Calu3 (cell line): Measurements from ENCODE around the gene KAZN. TPM values are rescaled to one million over a fixed set of nuclear protein-coding genes. Genes with fewer than 3 reads are reported as not detected.

Experiments used
- BruUV-seq: library from RNA; stranded (reverse); fragments of 400-500 nt; replicated peaks from 2 replicates; lab custom pipeline; 2021; lab: Mats Ljungman, UMichigan
- CTCF ChIA-PET: fragments of 300-600 bp; sonication (Branson Sonifier 250); formaldehyde crosslinking; loops from one replicate; lab custom pipeline; 2022; ENCODE audit warnings: antibody characterized with exemption; lab: Charles Lee
- DNase-seq: peaks from one replicate; pipeline ENCODE4 v3.0.0; 2022
- H3K27ac Mint-ChIP-seq: one replicate; pipeline ENCODE4 v1.8.0; 2022; ENCODE audit warnings: mixed read lengths; ENCODE audit not compliant: unreplicated experiment
- H3K27me3 Mint-ChIP-seq: one replicate; pipeline ENCODE4 v1.8.0; 2022; ENCODE audit warnings: mixed read lengths; ENCODE audit not compliant: unreplicated experiment
- H3K36me3 Mint-ChIP-seq: one replicate; pipeline ENCODE4 v1.8.0; 2022; ENCODE audit warnings: mild to moderate bottlenecking, moderate library complexity, mixed read lengths; ENCODE audit not compliant: insufficient read depth, unreplicated experiment
- H3K4me1 Mint-ChIP-seq: one replicate; pipeline ENCODE4 v1.8.0; 2022; ENCODE audit warnings: mild to moderate bottlenecking, low read depth, mixed read lengths; ENCODE audit not compliant: unreplicated experiment
- H3K4me3 Mint-ChIP-seq: one replicate; pipeline ENCODE4 v1.8.0; 2022; ENCODE audit warnings: mild to moderate bottlenecking, low read depth, moderate library complexity, mixed read lengths; ENCODE audit not compliant: unreplicated experiment
- H3K9me3 Mint-ChIP-seq: one replicate; pipeline ENCODE4 v1.8.0; 2022; ENCODE audit warnings: low read depth, mixed read lengths; ENCODE audit not compliant: unreplicated experiment
- intact Hi-C: fragments of 100-400 bp; cut with micrococcal nuclease; formaldehyde crosslinking; loops from one replicate; pipeline ENCODE4 v1.10.0; 2022; ENCODE audit not compliant: unreplicated experiment
- total RNA-seq: library from RNA; stranded (reverse); gene quantifications from 2 replicates; pipeline ENCODE4 v1.2.3, GENCODE V29; 2022
- TF ChIP-seq, protein P1 (sequence below): fragments of 200-600 bp; IDR thresholded peaks from one replicate; pipeline ENCODE4 v1.8.0; 2022; ENCODE audit warnings: antibody characterized with exemption; ENCODE audit not compliant: unreplicated experiment

The KAZN gene
- total RNA-seq, 1 experiment from 2014 or later = 3.6 TPM

DNA sequence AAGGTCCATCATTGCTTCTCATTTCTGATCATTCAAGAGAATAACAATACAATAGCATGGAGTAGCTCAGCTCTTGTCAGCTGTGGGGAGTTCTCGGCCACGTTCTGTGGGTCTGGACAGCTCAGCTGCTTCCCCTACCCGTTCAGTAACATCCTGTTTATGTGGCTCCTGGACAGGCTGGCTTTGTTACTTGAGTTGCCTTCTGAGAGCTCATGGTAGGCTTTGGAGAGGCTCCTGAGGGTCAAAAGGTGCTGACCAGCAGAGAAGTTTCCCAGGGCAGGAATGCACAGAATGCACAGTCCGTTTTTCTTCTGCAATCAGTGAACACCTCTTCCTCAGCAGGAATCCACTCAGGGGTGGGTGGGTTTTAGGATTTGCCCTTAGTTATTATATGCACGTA lies 36.0 kb downstream of the KAZN start:
- TF ChIP-seq, protein P1, sequence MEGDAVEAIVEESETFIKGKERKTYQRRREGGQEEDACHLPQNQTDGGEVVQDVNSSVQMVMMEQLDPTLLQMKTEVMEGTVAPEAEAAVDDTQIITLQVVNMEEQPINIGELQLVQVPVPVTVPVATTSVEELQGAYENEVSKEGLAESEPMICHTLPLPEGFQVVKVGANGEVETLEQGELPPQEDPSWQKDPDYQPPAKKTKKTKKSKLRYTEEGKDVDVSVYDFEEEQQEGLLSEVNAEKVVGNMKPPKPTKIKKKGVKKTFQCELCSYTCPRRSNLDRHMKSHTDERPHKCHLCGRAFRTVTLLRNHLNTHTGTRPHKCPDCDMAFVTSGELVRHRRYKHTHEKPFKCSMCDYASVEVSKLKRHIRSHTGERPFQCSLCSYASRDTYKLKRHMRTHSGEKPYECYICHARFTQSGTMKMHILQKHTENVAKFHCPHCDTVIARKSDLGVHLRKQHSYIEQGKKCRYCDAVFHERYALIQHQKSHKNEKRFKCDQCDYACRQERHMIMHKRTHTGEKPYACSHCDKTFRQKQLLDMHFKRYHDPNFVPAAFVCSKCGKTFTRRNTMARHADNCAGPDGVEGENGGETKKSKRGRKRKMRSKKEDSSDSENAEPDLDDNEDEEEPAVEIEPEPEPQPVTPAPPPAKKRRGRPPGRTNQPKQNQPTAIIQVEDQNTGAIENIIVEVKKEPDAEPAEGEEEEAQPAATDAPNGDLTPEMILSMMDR = no peak
- no peak overlapping the region for H3K27ac Mint-ChIP-seq
- H3K36me3 Mint-ChIP-seq = no peaks in the 10 kb centered on the region
- no peaks in the 10 kb centered on the region for H3K9me3 Mint-ChIP-seq
- H3K4me1 Mint-ChIP-seq = no peaks in the 10 kb centered on the region
- CTCF ChIA-PET = no interaction called here
- DNase-seq = no peak
- H3K27me3 Mint-ChIP-seq = no peaks in the 10 kb centered on the region
- no peak overlapping the region for H3K4me3 Mint-ChIP-seq
- no TSS peak for BruUV-seq
- intact Hi-C loops = no loop called here

DNA sequence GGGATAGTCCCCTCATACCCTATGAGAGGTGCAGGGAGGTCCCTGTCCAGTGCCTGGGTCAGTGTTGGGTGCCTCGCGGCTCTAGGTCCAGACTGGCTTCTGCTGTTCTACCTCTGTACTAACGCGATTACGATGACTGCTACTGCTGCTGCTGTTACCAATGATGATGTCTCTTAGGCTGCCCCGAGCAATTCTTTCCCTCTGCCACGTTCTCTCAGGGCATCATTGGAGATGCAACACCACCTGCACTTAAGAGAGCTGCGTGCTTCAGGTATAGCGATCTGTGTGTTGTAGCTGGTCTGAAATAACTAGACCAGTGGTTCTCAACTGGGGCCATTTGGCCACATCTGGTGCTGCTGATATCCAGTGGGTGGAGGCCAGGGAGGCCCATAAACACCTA lies 36.9 kb downstream of the KAZN start:
- no peaks in the 10 kb centered on the region for H3K36me3 Mint-ChIP-seq
- DNase-seq = no peak
- CTCF ChIA-PET = no interaction called here
- no peak overlapping the region for H3K4me3 Mint-ChIP-seq
- H3K4me1 Mint-ChIP-seq = no peaks in the 10 kb centered on the region
- H3K27me3 Mint-ChIP-seq = no peaks in the 10 kb centered on the region
- intact Hi-C loops = no loop called here
- no peak overlapping the region for H3K27ac Mint-ChIP-seq
- TF ChIP-seq, protein P1 = no peak
- no peaks in the 10 kb centered on the region for H3K9me3 Mint-ChIP-seq
- no TSS peak for BruUV-seq

DNA sequence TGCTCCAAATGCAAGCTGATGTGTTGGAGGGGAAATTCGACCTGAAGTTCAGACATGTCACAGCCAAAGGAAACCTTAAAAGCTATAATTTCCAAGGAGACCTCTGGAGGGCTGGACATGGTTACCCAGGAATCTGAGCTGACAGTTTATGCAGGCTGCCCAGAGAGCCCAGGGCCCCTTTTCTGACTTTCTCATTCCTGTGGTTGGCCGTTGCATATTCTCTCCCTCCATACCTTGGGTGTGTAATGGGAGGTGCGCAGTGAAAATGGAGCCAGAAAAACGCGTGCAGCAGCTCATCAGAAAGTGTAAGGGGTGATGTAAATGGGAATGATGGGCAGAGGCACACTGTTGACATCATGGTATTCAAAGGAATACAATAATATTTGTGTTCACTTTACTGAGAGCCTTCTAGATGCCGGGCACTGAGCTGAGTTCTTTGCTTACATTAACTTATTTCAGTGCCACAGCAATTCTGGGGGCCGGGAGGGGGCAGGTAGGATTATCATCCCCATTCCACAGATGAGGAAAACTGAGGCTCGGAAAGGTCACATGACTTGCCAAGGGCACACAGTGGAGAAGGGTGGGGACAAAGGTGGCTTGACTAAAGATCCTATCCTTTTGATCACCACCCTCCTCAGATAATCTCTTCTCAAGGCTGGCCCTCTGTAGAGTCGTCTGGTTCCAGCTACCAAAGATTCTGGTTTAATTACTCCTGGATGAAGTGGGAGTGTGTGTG lies 38.6 kb downstream of the KAZN start:
- Mint-ChIP-seq H3K4me3 (no peak overlapping the region), H3K9me3 (peaks cover 3% of the 10 kb centered on the region), H3K4me1 (no peaks in the 10 kb centered on the region), H3K36me3 (no peaks in the 10 kb centered on the region), H3K27ac (no peak overlapping the region), H3K27me3 (no peaks in the 10 kb centered on the region)
- intact Hi-C loops = no loop called here
- no peak for DNase-seq
- CTCF ChIA-PET = no interaction called here
- no TSS peak for BruUV-seq
- TF ChIP-seq, protein P1 = no peak

DNA sequence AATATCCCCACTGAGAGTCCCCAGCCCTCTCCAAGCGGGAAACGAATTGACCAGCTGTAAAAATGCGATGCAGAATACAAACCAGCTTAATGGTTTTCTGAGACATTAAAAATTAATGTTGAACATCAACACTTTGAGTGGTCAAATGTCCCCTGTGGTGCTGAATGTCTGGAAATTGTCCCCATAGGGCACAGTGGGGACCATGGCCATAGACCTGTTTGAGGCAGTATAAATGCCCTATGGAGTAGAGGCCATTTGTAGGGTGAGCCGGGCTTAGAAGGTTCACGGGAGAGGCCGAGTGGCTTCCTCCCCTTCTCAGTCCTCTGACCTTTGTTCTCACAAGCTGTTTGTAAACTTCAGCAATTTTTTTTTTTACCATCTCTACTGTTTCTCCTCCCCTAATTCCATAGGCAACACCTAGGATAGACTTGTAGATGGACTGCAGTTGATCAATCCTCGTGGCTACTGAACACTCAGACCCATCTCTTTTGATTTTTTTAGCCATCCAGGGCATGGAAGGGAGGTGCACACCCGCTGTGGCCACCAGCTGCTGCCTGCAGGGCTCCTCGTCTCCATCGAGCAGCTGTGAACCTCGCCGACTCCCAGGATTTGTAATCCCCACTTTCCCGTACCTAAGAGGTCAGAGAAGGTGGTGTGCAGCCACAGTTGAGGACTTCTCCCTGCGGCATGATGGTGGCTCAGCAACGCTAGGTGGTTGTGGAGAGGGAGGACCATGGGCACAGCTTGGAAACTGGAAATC lies 41.0 kb downstream of the KAZN start:
- H3K27me3 Mint-ChIP-seq = no peaks in the 10 kb centered on the region
- intact Hi-C loops = no loop called here

More for the DNA sequence above, 41.0 kb downstream of the KAZN start:
- no peak overlapping the region for H3K27ac Mint-ChIP-seq
- no TSS peak for BruUV-seq
- no peak for DNase-seq
- no peaks in the 10 kb centered on the region for H3K4me1 Mint-ChIP-seq
- H3K4me3 Mint-ChIP-seq = no peak overlapping the region
- CTCF ChIA-PET = no interaction called here
- peaks cover 3% of the 10 kb centered on the region for H3K9me3 Mint-ChIP-seq
- H3K36me3 Mint-ChIP-seq = no peaks in the 10 kb centered on the region
- TF ChIP-seq, protein P1 = no peak
